SH-SY5Y (cell line): ENCODE results near the gene PRSS53.

Source experiments
- GATA2 ChIP-seq: IDR thresholded peaks from 2 replicates; pipeline ENCODE4 v1.6.1; 2011; ENCODE audit warnings: mild to moderate bottlenecking, low read depth, low read length
- GATA3 ChIP-seq: IDR thresholded peaks from 2 replicates; pipeline ENCODE4 v1.6.1; 2011; ENCODE audit warnings: low read depth, mild to moderate bottlenecking, low read length, moderate library complexity

DNA sequence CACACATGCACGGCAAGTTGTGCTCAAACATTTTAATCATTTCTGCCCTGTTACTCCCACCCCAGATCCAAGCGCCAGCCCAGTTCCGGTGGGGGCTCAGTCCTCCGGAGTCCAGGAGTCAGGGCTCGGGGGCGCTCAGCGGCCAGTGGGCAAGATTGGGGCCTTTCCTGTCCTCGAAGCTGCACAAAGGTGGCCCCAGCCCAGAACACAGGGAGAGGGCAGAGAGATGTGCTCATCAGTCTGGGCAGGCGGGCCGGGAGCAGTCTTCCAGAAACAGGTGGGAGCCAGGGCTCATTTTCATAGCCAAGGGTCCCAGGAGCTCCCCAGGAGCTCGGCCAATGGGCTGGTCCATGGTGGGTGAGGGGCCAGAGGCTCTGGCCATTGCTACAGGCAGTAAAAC, 42.7 kb upstream of the PRSS53 start:
- TF ChIP-seq GATA2 = no peak
- TF ChIP-seq GATA3 = no peak
